Fibroblast of skin of scalp (primary cell): Measurements from ENCODE around the gene EHD4.

Experiments used
- DNase-seq: peaks from one replicate; pipeline ENCODE4 v3.0.0-alpha.2; 2013

The EHD4 gene

DNA sequence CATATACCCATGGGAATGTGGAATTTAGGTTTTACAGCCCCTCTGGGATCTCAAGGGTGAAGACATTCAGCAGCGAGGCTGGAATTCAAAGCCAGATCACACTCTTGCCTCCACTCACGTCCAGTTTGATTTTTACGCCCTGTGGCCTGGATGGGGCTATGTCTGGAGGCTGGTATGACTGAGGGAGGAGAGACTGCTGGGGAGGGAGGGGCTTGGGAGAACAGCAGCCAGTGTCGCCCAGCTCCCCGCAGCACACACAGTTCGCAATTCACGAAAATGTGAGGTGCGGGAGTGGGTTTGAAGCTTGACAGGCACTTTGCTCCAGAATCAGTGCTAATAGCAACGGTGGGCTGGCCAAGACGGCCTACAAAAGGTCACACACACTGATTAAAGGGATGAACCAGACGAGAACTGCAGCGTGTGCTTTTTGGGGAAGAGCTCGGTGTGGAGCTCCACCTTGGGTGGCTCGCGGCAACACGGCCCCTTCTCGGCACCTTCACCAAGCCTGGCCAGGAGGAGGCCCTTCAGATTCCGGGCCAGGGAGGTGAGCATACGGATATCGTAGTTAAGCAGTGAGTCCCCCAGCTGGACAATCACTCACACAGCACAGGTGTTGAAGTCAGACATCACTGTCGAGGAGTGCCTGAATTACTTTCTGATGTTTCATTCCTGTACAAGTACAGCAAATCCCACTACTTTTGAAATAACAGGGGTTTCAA lies 16.4 kb downstream of the EHD4 start:
- DNase-seq: no peak

DNA sequence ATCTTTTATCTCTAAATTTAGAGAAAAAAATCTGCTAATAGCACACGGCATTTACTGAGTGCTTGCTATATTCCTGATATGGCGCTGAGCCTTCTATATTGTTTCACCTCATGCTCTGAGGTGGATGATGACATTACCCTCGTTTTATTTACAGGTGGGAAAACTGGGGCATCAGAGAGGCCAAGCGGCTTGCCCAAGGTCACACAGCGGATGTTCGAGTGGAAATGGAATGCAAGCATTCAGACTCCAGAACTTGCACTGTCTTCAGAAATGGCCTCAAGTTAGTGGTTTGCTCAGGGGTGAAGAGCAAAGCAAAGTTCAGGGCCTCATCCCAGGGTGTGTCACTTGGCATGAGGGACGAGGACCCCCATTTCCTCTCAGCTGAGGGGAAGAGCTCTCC lies 17.3 kb downstream of the EHD4 start:
- DNase-seq: no peak

DNA sequence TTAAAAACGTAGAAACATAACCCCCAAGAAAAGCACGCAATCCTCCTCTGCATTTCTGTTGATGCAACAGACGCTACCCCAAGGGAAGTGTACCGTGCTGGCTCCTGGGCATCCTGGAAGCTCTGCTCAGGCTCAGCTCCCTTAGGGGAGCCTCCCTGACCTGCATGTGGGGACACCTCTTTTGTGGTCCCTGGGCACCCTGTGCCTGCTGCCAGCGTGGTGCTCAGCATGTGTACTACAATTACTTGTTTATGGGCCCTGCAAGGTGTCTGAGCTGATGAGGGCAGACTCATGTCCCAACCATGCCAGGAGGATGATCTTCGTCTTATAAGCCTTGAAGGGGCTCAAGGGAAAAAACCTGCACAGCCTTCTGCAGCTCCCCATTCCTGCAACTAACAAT lies 18.3 kb downstream of the EHD4 start:
- no peak for DNase-seq

DNA sequence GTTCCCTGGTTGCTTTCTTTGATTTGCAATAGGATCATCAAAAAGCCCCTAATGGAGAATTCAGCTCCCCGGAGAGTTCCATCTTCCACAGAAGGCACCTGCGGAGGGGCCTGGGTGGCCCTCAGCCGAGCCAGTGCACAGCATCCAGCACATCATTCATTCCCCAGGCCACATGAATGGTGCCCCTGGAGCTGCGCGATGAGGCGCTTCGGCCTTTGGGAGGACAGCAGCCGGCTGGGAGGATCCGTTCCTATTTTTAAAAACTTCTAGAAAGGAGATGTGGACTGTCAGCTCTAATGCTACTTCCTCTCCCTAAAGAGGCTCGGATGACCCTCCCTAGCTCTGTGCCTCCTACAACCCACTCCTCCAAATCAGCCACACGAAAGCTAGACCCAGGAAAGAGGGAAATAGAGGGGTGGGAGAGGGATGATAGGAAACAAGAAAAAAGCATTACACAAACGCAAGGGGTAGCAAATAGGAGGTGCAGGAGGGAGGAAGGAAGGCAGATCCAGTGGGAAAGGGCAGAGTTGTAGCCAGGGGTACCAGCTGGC lies 20.3 kb downstream of the EHD4 start:
- DNase-seq: no peak

DNA sequence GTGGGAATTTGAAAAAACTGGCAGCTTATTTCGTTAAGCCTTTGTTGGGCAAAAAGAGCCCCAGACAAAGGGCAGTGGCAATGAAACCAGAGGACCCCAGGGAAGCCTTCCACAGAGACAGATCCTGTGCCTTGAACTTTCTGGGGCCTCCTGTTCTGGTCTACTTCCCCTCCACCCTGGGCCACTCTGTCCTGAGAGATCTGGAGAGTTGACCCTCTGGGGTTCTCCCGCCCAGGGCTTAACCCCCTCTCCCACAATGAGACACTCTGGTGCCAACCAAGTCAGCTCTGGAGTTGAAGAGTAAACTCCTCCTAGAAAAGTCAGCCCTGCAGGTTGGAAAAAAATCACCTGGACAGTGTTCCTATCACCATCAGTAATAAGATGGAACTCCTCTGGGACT lies 20.8 kb downstream of the EHD4 start:
- no peak for DNase-seq

DNA sequence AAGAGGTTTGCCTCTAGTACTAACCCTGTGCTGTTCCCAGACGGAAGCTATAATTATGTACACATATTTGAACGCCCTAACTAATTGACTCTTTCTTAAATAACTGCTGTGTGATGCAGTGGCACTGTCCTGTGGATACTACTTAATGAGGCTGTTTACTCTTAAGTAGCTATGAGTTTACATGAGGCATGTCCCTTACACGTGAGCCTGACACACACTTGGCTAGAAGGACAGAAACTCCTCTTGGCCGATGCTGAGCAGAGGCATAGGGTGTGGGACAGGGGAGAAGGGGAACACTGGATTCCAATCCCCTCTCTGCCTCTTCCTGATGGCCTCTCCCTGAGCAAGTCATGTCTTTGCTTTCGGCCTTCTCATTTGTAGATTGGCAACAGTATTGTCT lies 21.9 kb downstream of the EHD4 start:
- DNase-seq: no peak

DNA sequence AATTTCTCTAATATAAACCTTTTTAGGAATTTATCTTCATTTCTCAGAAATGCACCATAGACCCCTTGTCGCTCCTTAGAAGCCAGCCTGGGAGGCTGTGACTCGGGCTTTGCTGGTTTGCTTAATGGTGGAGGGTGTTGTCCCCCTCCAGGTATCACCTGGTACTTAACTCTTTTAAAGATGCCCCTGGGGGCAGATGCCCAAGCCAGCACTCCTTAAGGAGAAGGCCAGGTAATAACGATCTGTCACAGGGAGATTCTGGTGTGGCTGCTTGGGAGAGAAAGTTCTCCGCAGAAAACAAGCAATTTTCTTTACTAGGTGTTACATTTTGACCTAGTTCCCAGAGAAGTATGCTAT lies 22.3 kb downstream of the EHD4 start:
- no peak for DNase-seq

DNA sequence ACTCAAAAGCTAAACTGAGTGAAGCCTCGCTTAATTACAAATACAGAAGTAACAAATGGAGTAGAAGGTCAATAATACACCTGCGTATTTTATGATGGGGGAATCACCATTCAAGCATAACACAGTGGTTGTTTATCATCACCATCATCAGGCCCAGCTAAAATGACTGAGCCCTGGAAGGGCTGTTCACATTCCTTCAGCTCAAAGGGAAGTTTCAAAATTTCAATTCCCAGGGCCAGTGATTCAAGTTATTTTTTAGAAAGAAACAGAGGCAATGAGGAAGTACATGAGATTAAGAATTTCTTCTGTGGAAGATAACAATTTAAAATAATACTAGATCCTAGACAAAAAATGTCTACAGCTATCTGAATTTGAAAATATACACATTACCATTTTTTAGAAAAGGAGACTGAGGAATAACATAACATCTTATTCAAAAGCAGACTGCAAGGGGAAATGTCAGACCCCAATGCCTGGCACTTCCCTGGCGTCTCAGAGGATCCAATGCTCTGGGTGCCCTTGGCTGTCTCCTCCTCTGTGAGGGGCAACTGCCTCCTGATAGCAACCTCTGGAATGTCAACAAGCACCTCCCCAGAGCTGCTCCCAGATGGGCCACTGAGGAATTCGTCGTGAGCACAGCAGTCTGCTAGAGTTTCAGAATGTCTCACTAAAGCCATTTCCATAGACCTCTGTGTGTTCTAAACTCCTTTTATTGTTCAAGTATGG lies 22.8 kb downstream of the EHD4 start:
- peak; percentile 48 for DNase-seq

DNA sequence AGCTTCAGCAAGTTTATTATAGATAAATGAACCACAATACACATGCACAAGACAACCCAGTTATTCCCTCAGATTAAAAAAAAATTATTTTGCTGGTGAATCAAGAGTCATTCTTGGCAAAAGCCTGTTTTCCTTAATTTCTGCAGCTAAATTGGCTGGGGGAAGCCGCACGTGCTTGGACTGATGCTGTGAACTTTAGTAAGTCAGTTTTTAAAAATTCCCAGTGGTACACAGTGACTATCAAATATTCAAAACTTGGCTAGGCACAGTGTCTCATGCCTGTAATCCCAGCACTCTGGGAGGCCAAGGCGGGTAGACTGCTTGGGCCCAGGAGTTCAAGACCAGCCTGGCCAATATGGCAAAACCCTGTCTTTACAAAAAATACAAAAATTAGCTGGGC lies 23.9 kb downstream of the EHD4 start:
- DNase-seq: no peak

DNA sequence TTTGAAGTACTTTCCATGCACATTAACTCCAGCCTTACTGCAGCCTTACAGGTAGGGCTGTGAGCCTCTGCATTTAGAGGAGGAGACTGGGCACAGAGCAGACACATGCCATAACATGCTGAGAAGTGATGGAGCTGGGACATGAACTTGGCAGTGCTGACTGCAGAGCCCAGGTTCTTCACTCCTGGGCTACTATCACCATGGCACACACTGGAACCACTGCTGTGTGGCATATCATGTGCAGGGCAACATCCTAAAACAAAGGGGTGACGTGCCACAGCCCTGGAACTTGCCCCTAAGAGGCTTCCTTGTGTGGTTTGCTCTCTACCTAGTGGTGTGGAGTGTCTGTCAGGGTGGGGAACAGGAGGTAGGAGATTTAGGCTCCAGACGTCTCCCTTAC lies 25.4 kb downstream of the EHD4 start:
- no peak for DNase-seq

DNA sequence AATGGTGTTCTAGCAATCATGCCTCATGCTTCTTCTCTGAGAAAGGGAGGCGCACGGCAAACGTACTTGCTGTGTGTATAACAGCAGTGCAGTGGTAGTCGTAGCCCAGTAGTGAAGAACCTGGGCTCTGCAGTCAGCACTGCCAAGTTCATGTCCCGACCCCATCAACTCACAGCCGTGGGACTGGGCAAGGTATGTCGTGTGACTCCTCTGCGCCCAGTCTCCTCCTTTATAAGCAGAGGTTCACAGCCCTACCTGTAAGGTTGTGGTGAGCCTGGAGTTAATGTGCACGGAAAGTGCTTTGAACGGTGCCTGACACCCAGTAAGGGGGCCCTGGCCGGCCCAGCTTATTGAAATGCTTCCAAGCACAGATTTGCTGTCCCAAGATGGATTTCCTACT lies 26.6 kb downstream of the EHD4 start:
- DNase-seq: no peak

DNA sequence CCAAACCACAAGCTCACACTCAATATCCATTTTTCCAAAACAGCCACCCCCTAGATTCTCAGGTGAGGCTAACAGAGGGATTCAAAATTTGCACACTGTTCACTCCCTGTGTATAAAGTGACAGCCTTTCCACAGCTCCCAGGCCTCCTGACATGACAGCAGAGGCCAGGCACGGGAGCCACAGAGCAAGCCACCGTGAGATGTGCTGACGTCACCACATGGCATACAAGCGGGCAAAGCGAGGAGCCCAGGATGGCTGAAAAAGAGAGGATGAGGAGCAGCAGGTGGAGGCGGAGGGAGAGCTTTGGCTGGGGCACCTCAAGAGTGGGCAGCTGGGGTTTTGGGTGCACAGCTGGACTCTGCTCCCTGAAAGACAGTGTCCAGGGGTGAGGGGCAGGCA lies 27.1 kb downstream of the EHD4 start:
- no peak for DNase-seq

DNA sequence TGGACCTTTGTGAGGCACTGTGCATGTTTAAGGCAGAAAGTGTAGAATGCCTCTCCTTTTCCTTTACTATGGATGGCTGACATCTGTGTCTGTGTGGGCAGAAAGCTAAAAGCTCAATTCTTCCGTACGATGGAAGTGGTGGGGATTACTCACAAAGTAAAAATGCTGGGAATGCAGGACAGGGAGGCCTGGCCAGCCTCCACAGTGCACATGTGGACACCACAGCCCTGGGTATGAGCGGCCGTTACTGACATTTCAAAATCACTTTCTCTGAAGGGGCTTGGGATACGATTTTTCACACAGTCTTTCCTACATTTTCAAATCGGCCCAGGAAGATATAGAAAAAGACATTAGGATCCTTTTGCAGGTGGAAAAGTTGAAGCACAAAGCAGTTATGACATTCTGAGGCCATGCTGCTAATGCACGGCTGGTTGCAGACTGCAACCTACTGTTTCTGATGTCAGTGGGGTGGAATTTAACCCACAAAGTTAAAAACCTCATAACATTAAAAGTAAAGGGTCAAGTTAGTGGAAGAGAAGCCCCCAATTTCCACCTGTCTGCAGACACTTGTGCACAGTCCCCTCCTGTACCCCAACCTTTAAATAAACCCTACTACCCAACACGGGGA lies 27.9 kb downstream of the EHD4 start:
- DNase-seq: peak; percentile 94

DNA sequence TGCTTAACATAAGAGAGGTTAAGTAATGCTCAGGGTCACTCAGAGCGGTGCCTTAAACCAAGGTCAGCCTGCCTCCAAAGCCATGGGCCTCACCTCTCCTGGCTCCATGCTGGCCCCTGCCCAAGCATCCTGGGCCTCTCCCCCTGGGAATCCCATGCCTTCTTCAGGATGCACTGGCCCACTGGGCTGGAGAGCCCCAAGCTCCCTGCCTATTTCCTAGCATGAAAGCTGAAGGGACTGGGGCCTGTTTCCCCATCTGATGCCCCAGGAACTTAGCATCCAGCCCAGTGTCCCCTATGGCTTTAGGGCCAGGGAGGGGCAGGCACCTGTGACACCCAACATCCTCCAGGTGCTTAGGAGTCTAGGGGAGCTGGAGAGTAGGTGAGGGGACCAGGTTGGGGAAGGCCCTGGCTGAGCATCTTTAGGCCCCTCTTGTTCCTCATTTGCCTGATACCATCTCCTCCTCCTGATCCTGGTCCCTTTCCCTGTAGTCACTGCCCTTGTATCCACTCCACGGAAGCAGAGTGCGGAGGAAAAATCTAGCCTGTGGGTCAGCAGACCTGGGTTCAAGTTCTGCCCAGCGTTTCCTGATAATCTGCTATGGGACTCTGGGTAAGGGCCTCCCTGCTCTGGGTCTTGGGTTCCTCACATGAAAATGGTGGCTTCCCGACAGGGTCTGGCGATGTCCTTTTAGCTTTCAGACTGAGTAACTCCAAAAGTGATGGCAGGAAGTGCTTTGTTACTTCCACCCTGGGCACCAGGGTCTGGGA lies 28.6 kb downstream of the EHD4 start:
- no peak for DNase-seq

DNA sequence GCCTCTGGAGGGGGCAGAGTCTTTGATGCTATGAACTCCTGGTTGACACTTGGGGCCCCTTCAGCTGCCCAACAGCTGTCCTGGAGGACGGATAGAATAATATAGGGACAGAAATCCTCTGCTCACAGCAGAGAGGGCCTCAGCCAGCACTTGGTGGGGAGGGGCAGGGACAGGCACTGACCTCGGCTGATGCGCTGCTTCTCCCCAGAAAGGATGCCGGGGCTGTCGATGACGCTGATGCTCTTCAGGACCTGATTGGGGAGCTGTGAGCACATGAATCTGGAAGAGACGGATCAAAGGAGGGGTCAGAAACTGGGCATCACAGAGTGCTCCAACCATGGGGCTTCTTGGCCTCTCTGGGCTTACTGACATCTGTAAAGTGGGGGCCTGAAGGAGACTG lies 29.5 kb downstream of the EHD4 start:
- DNase-seq: no peak

DNA sequence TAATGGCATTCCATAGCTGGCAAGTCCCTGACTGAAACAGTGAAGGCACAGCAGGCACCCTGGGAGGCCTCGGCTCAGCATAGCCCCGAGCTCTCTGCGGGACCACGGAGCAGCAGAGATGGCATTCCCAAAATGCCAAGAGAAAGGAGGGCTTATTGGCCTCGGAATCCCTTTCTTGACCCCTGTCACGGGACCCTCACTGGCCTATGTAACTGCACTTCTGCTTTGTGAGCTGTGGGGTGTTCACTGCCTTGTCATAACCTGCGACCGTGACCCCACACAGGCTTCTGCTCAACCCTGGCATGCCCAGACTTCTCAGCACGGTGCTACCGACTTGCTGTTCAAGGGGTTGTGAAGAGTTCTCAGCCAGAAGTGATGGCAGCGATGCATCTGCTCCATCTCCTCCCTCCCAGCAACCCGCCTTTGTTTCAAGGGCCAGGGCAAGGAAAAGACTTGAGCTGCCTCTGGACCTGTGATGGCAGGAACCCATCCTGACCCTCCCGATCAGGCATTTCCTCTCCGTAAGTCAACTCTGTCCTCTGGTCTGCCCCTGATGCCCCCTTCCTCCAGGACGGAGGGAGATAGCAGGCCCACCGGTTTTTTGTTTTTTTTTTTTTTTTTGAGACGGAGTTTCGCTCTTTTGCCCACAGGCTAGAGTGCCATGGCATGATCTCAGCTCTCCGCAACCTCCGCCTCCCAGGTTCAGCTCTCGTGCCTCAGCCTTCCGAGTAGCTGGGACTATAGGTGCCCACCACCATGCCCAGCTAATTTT lies 30.5 kb downstream of the EHD4 start:
- peak; percentile 65 for DNase-seq

DNA sequence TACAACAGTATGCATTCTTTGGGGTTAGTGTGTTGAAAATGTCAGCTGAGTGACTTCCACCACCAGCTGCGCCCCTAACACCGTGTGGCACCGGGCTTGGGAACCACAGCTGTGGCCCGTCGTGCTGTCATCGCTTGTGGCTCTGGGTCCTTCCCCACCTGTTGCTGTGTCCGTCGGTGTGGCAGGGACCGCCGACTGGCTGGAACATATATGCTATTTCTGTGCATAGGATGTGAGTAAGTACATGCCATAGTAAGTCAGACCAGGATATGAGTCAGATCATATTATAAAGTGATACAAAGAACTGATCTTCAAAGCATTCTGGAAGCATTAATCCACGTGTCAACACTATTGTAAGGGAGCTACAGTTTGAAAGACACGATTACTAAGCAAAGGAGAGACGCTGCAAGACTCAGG lies 31.9 kb downstream of the EHD4 start:
- peak; percentile 84 for DNase-seq

DNA sequence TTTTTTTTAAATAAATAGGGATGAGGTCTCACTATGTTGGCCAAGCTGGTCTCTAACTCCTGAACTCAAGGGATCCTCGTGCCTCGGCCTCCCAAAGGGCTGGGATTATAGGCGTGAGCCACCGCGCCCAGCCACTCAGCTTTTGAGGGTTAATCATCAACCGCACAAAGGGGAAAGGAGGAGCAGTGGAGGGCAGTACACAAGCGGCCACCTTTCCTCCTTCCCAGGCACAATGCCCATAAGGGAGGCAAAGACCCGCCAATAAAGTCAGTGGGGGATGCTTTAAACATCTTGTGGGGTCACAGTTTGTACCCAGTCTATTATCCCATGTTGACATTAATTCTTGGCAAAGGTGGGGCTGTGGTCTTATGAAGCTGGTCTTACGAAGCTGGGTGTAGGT lies 32.4 kb downstream of the EHD4 start:
- no peak for DNase-seq

DNA sequence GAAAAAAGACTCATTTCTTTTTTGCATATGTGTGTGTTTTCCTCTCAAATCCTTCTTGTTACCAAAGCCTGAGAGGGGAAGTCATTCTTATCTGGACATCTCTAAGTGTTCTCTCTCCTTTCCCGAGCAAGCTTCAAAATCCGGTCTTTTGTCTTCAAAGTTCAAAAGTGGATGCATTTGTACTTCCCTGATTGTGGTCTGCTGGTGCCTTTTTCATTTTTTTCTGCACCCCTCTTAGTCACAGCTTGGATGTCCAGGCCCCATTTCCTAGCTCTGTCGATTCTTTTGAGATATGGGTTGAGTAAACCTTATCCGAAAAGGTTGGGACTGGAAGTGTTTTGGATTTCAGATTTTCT lies 34.8 kb downstream of the EHD4 start:
- DNase-seq: no peak

DNA sequence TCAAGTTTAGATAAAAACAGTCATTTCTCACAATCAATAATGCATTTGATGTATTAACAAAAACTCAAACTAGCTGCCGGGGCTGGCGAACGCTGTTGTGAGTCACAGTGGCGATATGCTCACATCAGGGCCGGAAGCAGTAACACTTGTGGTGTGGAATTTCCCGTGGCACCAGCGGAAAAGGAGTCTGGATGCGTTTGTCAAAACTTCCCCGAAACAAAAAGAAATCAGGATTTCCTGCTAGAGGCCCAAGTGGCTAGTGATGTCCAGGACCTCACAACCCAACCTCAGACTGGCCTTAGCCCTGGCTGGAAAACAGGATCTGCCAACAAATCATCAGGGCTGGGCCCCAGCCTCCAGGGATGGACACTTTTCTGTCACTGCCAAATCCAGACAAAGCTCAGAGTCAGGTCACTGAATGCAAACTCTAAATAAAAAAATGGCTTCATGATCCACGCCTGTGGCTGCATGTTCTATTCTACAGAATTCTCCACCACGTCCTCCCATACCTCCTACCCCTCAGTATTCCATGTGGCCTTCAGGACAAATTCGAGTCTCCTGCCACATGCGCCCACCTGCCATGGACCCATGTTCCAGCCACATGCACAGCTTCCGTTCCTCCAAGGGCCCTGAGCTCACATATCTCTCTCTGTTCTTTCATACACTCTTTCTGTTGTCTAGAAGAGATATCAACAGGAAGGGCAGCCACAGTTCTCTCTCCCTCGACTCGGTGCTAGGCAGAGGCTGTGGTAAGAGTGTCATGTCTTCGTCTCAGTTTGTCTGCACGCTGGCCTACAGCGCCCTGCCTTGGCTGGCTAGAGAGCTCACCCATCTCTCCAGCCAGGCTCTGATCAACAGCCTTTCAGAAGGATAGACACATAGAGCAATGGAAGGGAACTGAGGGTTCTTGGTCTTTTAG lies 35.4 kb downstream of the EHD4 start:
- DNase-seq: peak; percentile 29

DNA sequence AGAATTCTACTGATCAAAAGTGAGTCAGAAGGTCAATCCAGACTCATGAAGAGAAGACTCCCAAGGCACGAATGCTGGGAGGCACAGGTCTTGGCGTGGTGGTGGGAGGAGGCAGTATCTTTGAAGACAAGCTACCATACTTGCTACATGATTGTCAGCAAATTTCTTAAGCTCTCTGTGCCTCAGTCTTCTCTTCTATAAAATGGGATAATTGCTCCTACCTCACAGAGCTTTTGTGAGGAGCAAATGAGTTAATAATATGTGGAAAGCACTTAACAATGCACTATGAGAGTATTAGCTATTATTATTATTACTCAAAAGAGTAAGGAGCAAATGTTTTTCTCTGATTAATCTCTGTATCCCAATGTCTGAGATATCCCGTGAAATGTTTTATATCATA lies 36.2 kb downstream of the EHD4 start:
- DNase-seq: no peak
